NCI-H1930 (cell line): ENCODE results near the gene PSRC1.
A peak's percentile ranks its signal among the peaks of the same experiment; 100 is the strongest.
"Not testable (repeated sequence)": the region's sequence is repeated elsewhere in the genome, so short reads cannot be mapped to it uniquely, and the experiment has no call there.

Source experiments
- DNase-seq, 2 experiments: peaks; one replicate each; lab custom pipeline; 2025; lab: John Stamatoyannopoulos, UW

The PSRC1 gene

GRCh38 chr1:109295712-109296415 lies 12.9 kb upstream of the PSRC1 start:
- no peak for DNase-seq

GRCh38 chr1:109294481-109294880 lies 11.5 kb upstream of the PSRC1 start:
- no peak for DNase-seq

GRCh38 chr1:109293026-109293425 lies 10.1 kb upstream of the PSRC1 start:
- no peak for DNase-seq

GRCh38 chr1:109292364-109292763 lies 9.4 kb upstream of the PSRC1 start:
- DNase-seq: no peak

GRCh38 chr1:109290998-109291397 lies 8.1 kb upstream of the PSRC1 start:
- no peak for DNase-seq

GRCh38 chr1:109290137-109290536 lies 7.2 kb upstream of the PSRC1 start:
- DNase-seq: no peak

GRCh38 chr1:109286762-109287161 lies 3.8 kb upstream of the PSRC1 start:
- not testable (repeated sequence) for DNase-seq

GRCh38 chr1:109283748-109284600 lies 1.0 kb upstream of the PSRC1 start:
- DNase-seq: no peak

GRCh38 chr1:109282497-109282951 lies 421 bp downstream of the PSRC1 start:
- DNase-seq: no peak

- no peak for DNase-seq
These were observed 1.1 kb downstream of the PSRC1 start for GRCh38 chr1:109281680-109282496.

- DNase-seq: no peak
These were observed 2.1 kb downstream of the PSRC1 start for GRCh38 chr1:109280862-109281261.

- DNase-seq: no peak
These were observed 3.2 kb downstream of the PSRC1 start for GRCh38 chr1:109279615-109280278.

GRCh38 chr1:109277434-109278204 lies 5.3 kb downstream of the PSRC1 start:
- peak in 1 of 2 experiments; percentile 30 for DNase-seq

- DNase-seq: no peak
These were observed 7.1 kb downstream of the PSRC1 start for GRCh38 chr1:109275706-109276345.

- DNase-seq: no peak
These were observed 8.1 kb downstream of the PSRC1 start for GRCh38 chr1:109274533-109275476.

GRCh38 chr1:109273570-109274288 lies 9.2 kb downstream of the PSRC1 start:
- no peak for DNase-seq

GRCh38 chr1:109272831-109273547 lies 10.0 kb downstream of the PSRC1 start:
- no peak for DNase-seq
